ENCODE measurements around the gene MCM9.

The MCM9 gene

GRCh38 chr6:118932421-118932820, 2.5 kb downstream of the MCM9 start:
- intact Hi-C loops (cut with DNase I; ENCODE audit: low total_unique reads) = loop anchor here (5.0 kb wide), 1 partner anchor 35 kb away; no protein-coding TSS in a partner anchor
- no peak for DNase-seq
- Histone ChIP-seq H3K4me3 (no peak overlapping the region), H3K27me3 (no peaks in the 10 kb centered on the region), H3K27ac (no peak overlapping the region), H3K36me3 (peaks cover 15 to 34% (median 16%) of the 10 kb centered on the region in 3 donors), H3K4me1 (peaks cover 0 to 15% (median 7%) of the 10 kb centered on the region in 4 donors), H3K9me3 (no peaks in the 10 kb centered on the region)
- no peak for TF ChIP-seq CTCF (IDR thresholded peaks at IDR 0.05)

GRCh38 chr6:118931436-118931835, 3.5 kb downstream of the MCM9 start:
- H3K9me3 ChIP-seq = no peaks in the 10 kb centered on the region
- TF ChIP-seq CTCF (IDR thresholded peaks at IDR 0.05) = no peak
- intact Hi-C loops (cut with DNase I; ENCODE audit: low total_unique reads) = loop anchor here (5.0 kb wide), 1 partner anchor 34 kb away; no protein-coding TSS in a partner anchor
- H3K27me3 ChIP-seq = no peaks in the 10 kb centered on the region
- peaks cover 0 to 15% (median 7%) of the 10 kb centered on the region in 4 donors for H3K4me1 ChIP-seq
- H3K36me3 ChIP-seq = peaks cover 15 to 42% (median 17%) of the 10 kb centered on the region in 3 donors
- no peak overlapping the region for H3K27ac ChIP-seq
- H3K4me3 ChIP-seq = no peak overlapping the region
- DNase-seq = no peak

GRCh38 chr6:118930680-118931079, 4.3 kb downstream of the MCM9 start:
- no peak for TF ChIP-seq CTCF (IDR thresholded peaks at IDR 0.05)
- DNase-seq = no peak
- Histone ChIP-seq H3K27ac (no peak overlapping the region), H3K4me3 (no peak overlapping the region), H3K27me3 (no peaks in the 10 kb centered on the region), H3K9me3 (no peaks in the 10 kb centered on the region), H3K36me3 (peaks cover 15 to 49% (median 17%) of the 10 kb centered on the region in 3 donors), H3K4me1 (peaks cover 0 to 13% (median 6%) of the 10 kb centered on the region in 4 donors)
- intact Hi-C loops (cut with DNase I; ENCODE audit: low total_unique reads) = loop anchor here (5.0 kb wide), 1 partner anchor 33 kb away; no protein-coding TSS in a partner anchor

- intact Hi-C loops (cut with DNase I; ENCODE audit: low total_unique reads) = no loop called here
- no peak overlapping the region for H3K4me3 ChIP-seq
- H3K9me3 ChIP-seq = no peaks in the 10 kb centered on the region
- H3K4me1 ChIP-seq = no peaks in the 10 kb centered on the region
- TF ChIP-seq CTCF (IDR thresholded peaks at IDR 0.05) = no peak
- no peak for DNase-seq
- H3K27me3 ChIP-seq = no peaks in the 10 kb centered on the region
- peaks cover 33 to 94% (median 39%) of the 10 kb centered on the region in 3 donors for H3K36me3 ChIP-seq
- no peak overlapping the region for H3K27ac ChIP-seq
These were observed 11.9 kb downstream of the MCM9 start for GRCh38 chr6:118923035-118923434.

- intact Hi-C loops (cut with DNase I; ENCODE audit: low total_unique reads) = no loop called here
- Histone ChIP-seq H3K36me3 (peaks cover 25 to 93% (median 50%) of the 10 kb centered on the region in 3 donors), H3K27ac (no peak overlapping the region), H3K27me3 (no peaks in the 10 kb centered on the region), H3K4me1 (no peaks in the 10 kb centered on the region), H3K4me3 (no peak overlapping the region), H3K9me3 (no peaks in the 10 kb centered on the region)
- no peak for TF ChIP-seq CTCF (IDR thresholded peaks at IDR 0.05)
- DNase-seq = no peak
These were observed 13.9 kb downstream of the MCM9 start for GRCh38 chr6:118921084-118921483.

- Histone ChIP-seq H3K9me3 (no peaks in the 10 kb centered on the region), H3K27ac (no peak overlapping the region), H3K36me3 (peaks cover 29 to 95% (median 60%) of the 10 kb centered on the region in 3 donors), H3K4me1 (no peaks in the 10 kb centered on the region), H3K27me3 (no peaks in the 10 kb centered on the region), H3K4me3 (no peak overlapping the region)
- TF ChIP-seq CTCF (IDR thresholded peaks at IDR 0.05) = no peak
- intact Hi-C loops (cut with DNase I; ENCODE audit: low total_unique reads) = no loop called here
- no peak for DNase-seq
These were observed 16.6 kb downstream of the MCM9 start for GRCh38 chr6:118918329-118918725.
